ENCODE results near the gene MUC4. TPM values are rescaled to one million over a fixed set of nuclear protein-coding genes. Genes with fewer than 3 reads are reported as not detected.
"Not testable (repeated sequence)": the region's sequence is repeated elsewhere in the genome, so short reads cannot be mapped to it uniquely, and the experiment has no call there.

Gene MUC4
- polyA plus RNA-seq, 1 of the 3 experiments (the other 2 are of a cell fraction) = 0.07 TPM

DNA sequence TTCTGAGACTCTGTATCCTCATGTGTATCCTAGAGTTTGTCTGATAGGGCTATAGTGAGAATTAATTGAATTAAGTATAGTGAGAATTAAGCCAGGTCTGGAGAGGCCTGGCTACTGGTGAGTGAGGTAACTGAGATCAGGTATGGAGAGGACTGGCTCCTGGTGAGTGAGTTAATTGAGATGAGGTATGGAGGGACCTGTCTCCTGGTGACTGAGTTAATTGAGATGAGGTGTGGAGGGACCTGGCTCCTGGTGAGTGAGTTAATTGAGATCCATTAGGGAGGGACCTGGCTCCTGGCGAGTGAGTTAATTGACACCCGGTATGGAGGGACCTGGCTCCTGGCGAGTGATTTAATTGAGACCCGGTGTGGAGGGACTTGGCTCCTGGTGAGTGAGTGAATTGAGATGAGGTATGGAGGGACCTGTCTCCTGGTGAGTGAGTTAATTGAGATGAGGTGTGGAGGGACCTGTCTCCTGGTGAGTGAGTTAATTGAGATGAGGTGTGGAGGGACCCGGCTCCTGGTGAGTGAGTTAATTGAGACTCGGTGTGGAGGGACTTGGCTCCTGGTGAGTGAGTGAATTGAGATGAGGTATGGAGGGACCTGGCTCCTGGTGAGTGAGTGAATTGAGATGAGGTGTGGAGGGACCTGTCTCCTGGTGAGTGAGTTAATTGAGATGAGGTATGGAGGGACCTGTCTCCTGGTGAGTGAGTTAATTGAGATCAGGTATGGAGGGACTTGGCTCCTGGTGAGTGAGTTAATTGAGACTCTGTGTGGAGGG lies 101.4 kb downstream of the MUC4 start:
- H2AFZ ChIP-seq (ENCODE audit: low read depth); POLR2A ChIA-PET; H3K79me2 ChIP-seq (ENCODE audit: insufficient read depth); H3K27me3 ChIP-seq (ENCODE audit: insufficient read depth); H3K9me2 ChIP-seq; H3K4me1 ChIP-seq (ENCODE audit: control insufficient read depth in 1 of 2, insufficient read depth in 2 of 2, low read depth in 1 of 2, low read length in 1 of 2); H3K4me3 ChIP-seq (ENCODE audit: low read depth in 2 of 2, low read length in 1 of 2); H3F3A ChIP-seq (replicated peaks; ENCODE audit: insufficient read depth); H3K9me3 ChIP-seq; CTCF ChIA-PET; H3K27ac ChIP-seq (ENCODE audit: low read depth in 2 of 2, low read length in 1 of 2); H4K20me1 ChIP-seq (ENCODE audit: insufficient read depth); H3K4me2 ChIP-seq; H3K9ac ChIP-seq; H3K36me3 ChIP-seq (replicated peaks in 1 of 2; ENCODE audit: control insufficient read depth in 1 of 2, insufficient read depth in 2 of 2, low read length in 1 of 2); DNase-seq: not testable (repeated sequence)
- WGBS (ENCODE audit: low lambda C conversion rate) = 70% methylated on average over 6 of the region's 6 CpGs

DNA sequence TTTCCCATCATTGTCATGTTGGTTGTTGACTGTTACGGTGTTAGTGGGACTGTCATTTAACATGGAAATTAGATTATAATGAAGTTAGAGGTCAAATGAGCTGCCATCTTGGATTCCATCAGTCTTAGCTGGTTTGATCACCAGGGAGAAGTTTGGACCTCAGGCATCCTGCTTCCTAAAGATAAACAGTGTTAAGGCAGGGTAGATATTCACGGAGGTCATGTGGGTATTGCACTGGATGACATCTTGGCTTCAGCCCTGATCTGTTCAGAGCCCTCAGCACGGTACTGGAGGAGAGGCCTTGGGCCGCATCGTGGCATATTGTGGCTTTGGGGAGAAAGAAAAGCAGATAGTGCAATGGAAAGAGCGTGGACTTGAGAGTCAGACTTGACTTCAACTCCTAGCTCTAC lies 102.0 kb downstream of the MUC4 start:
- no peak overlapping the region for H3K4me3 ChIP-seq (ENCODE audit: low read depth in 2 of 2, low read length in 1 of 2)
- H3F3A ChIP-seq (replicated peaks; ENCODE audit: insufficient read depth) = no peaks in the 10 kb centered on the region
- no peak overlapping the region for H3K27ac ChIP-seq (ENCODE audit: low read depth in 2 of 2, low read length in 1 of 2)
- no peak overlapping the region for H3K4me2 ChIP-seq
- ChIA-PET CTCF (no interaction called here), POLR2A (no interaction called here)
- no peaks in the 10 kb centered on the region for H3K9me3 ChIP-seq
- 92% methylated on average over 6 of the region's 6 CpGs for WGBS (ENCODE audit: low lambda C conversion rate)
- TF ChIP-seq TAF1 (IDR thresholded peaks at IDR 0.05; ENCODE audit: borderline replicate concordance, low read depth, low read length) (no peak), SIN3A (IDR thresholded peaks at IDR 0.05; ENCODE audit: borderline replicate concordance, low read depth, low read length) (no peak), RFX5 (IDR thresholded peaks at IDR 0.05; ENCODE audit: low read length) (no peak), RAD21 (IDR thresholded peaks at IDR 0.05; ENCODE audit: low read length) (no peak), SMC3 (IDR thresholded peaks at IDR 0.05; ENCODE audit: low read depth, low read length) (no peak), NRF1 (IDR thresholded peaks at IDR 0.05; ENCODE audit: low read depth, low read length) (no peak), GABPA (IDR thresholded peaks at IDR 0.05; ENCODE audit: low read depth) (no peak), NFIC (IDR thresholded peaks at IDR 0.05; ENCODE audit: borderline replicate concordance) (no peak), RCOR1 (IDR thresholded peaks at IDR 0.05; ENCODE audit: low read length) (no peak), TEAD4 (IDR thresholded peaks at IDR 0.05; ENCODE audit: borderline replicate concordance, insufficient read depth) (no peak), FOSL2 (IDR thresholded peaks at IDR 0.05; ENCODE audit: borderline replicate concordance, low read depth) (no peak), YY1 (IDR thresholded peaks at IDR 0.05; ENCODE audit: low read depth) (no peak), ELF1 (IDR thresholded peaks at IDR 0.05) (no peak), FOXJ3 (CRISPR knock-in tag; IDR thresholded peaks at IDR 0.05) (no peak), EP300 (IDR thresholded peaks at IDR 0.05; ENCODE audit: borderline replicate concordance in 1 of 2, low read depth in 1 of 2, low read length in 1 of 2) (no peak), TCF12 (IDR thresholded peaks at IDR 0.05) (no peak), JUND (IDR thresholded peaks at IDR 0.05) (no peak)
- TF ChIP-seq, protein P1, sequence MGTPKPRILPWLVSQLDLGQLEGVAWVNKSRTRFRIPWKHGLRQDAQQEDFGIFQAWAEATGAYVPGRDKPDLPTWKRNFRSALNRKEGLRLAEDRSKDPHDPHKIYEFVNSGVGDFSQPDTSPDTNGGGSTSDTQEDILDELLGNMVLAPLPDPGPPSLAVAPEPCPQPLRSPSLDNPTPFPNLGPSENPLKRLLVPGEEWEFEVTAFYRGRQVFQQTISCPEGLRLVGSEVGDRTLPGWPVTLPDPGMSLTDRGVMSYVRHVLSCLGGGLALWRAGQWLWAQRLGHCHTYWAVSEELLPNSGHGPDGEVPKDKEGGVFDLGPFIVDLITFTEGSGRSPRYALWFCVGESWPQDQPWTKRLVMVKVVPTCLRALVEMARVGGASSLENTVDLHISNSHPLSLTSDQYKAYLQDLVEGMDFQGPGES (IDR thresholded peaks at IDR 0.05; ENCODE audit: low read depth, low read length) = no peak
- H3K9ac ChIP-seq = no peak overlapping the region
- no peaks in the 10 kb centered on the region for H3K79me2 ChIP-seq (ENCODE audit: insufficient read depth)
- no peaks in the 10 kb centered on the region for H3K27me3 ChIP-seq (ENCODE audit: insufficient read depth)
- no peak for DNase-seq
- no peaks in the 10 kb centered on the region for H3K4me1 ChIP-seq (ENCODE audit: control insufficient read depth in 1 of 2, insufficient read depth in 2 of 2, low read depth in 1 of 2, low read length in 1 of 2)
- no peak overlapping the region for H2AFZ ChIP-seq (ENCODE audit: low read depth)
- no peaks in the 10 kb centered on the region for H4K20me1 ChIP-seq (ENCODE audit: insufficient read depth)
- H3K36me3 ChIP-seq (replicated peaks in 1 of 2; ENCODE audit: control insufficient read depth in 1 of 2, insufficient read depth in 2 of 2, low read length in 1 of 2) = no peaks in the 10 kb centered on the region
- H3K9me2 ChIP-seq = no peaks in the 10 kb centered on the region
